Sigmoid colon (tissue), 4 donors: ENCODE results near the gene CCDC157.

Experiments
- CTCF ChIP-seq, 4 experiments: fragments of 450-650 bp in 3 of 4; fragments of 200-600 bp in 1 of 4; IDR thresholded peaks; one replicate each; pipeline ENCODE4 v1.5.1; 2016 to 2019; ENCODE audit warnings: antibody characterized with exemption in 4 of 4, mild to moderate bottlenecking in 3 of 4, moderate library complexity in 2 of 4
- EP300 ChIP-seq, 4 donors: sonication (generic); formaldehyde crosslinking; IDR thresholded peaks; one replicate each; pipeline ENCODE4 v1.6.1; 2017; ENCODE audit warnings: antibody characterized with exemption in 4 of 4
- POLR2AphosphoS5 ChIP-seq, 4 donors: sonication (generic); formaldehyde crosslinking; IDR thresholded peaks; one replicate each; pipeline ENCODE4 v1.6.1; 2017; ENCODE audit warnings: antibody characterized with exemption in 4 of 4

GRCh38 chr22:30392661-30393321, 36.0 kb downstream of the CCDC157 start:
- TF ChIP-seq EP300 (IDR thresholded peaks at IDR 0.05) (no peak), CTCF (IDR thresholded peaks at IDR 0.05) (no peak), POLR2AphosphoS5 (IDR thresholded peaks at IDR 0.05) (no peak)
